GM12873 (cell line): ENCODE measurements around the gene FBXL17.

Experiments used
- CTCF ChIP-seq: IDR thresholded peaks from 2 replicates; pipeline ENCODE4 v1.5.1; 2012; ENCODE audit warnings: low read depth, mild to moderate bottlenecking, moderate library complexity, low read length, control low read depth; ENCODE audit not compliant: insufficient read depth; ENCODE audit errors: missing control alignments

Gene FBXL17

GRCh38 chr5:107966201-107966600, 415.7 kb downstream of the FBXL17 start:
- TF ChIP-seq CTCF: no peak

GRCh38 chr5:107964722-107965121, 417.2 kb downstream of the FBXL17 start:
- TF ChIP-seq CTCF: no peak

DNA sequence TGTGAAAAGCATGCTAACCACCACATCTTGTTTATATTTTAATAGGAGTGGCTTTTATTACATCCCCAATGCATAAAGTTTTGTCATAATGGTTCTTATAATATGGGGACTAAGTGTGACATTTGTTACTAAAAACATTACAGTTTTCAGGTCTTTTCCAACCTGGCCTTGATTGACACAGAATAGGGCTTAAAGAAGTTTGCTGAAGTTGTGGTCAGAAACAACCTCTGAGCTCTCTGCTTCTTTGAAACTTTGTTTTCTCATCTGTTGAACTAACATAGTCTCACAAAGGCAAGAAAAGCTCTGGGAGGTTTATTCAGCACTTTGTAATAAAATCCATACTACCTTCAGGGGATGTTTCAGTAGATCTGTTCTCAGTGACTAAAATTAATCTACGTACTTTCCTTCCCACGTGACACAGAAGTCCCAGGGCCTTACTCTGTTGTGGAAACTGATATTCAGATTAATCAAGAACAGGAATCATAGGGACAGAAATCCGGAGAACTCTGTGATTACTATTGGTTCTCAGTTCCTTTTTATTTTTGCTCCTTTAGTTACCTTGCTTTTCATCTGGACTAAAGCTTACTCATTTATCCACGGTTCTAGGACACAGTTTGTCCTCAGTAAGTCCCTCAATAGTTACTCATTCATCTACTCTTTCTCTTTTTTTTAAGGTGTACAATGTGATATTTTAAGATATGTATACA, 422.2 kb downstream of the FBXL17 start:
- no peak for TF ChIP-seq CTCF

DNA sequence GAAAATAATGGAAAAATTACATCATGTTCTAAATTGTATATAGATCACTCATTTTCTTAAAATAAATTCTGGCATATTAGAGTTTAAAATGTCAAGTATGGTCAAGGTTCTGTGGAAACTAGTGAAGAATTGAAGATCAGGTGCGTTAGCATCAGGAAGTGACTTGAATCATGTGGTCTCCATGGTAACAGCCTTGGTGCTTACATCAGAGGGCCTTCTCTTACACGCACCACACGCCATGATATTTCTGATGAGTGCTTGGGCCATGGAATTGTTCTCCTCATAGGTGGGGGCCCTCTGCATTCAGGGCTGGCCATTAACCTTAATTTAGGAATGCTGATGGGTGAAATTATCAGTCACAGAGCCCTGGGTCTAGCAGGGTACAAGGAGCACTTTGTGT, 423.0 kb downstream of the FBXL17 start:
- no peak for TF ChIP-seq CTCF

DNA sequence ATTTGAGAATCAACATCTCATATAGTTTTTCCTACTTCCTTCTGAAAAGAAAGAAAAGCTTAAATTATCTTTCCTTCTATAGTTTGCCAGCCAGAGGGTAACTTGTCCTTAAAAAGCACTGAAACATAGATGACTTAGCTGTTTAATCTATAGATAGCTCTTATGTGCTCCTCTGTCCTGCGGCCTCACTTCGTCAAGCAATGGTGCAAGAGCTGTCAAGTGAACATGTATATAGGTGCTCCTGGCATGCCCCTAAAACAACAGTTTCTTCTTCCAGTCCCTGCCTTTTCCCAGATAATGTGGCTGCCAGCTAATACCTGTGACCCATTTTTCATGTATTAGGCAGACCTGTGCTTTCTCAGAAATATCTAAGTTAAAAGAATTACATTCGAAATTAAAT, 423.5 kb downstream of the FBXL17 start:
- TF ChIP-seq CTCF: no peak

DNA sequence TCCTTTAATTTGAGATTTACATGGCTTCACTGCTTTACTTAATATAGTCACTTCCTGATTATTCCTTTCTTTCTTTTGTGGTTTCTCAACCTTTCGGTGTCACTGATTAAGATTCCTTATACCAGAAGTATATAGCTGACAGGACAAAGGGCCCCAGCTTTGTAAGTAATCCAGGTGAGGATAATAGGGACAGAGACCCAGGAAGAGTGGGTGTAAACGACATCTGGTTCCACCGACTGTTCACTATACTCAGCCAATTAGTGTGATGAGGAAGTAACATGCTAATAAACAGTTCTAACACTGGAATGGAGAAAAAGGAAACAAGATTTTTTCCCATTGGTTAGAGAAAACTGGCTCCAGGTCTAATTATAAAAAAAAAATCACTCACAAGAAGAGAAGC, 424.8 kb downstream of the FBXL17 start:
- no peak for TF ChIP-seq CTCF

DNA sequence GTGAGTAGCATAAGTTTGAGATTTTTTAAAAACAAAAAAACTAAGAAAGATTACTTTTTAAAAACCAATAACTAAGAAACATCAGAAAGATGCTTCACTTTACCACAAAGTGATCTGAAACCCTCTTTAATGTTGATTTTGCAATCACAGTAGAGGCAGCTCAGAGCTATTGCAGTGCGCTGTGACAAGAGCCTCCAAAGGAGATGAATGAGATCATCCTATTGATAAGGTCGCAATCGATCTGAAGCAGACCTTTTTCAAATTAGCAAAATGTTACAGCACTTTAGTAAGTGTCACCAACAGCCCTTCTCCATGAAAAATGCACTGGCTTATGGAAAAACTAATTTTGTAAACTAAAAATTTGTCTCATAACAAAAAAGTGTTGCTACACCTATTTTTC, 426.6 kb downstream of the FBXL17 start:
- no peak for TF ChIP-seq CTCF
